HG03575 (cell line): ENCODE measurements around the gene ACY1.

Source experiments
- ATAC-seq: cut with Tn5 transposase; IDR thresholded peaks from one replicate; pipeline ENCODE4 v1.9.1; 2021; ENCODE audit not compliant: unreplicated experiment, insufficient number of reproducible peaks, low FRiP score; ENCODE audit errors: extremely low read depth

ACY1 gene

DNA sequence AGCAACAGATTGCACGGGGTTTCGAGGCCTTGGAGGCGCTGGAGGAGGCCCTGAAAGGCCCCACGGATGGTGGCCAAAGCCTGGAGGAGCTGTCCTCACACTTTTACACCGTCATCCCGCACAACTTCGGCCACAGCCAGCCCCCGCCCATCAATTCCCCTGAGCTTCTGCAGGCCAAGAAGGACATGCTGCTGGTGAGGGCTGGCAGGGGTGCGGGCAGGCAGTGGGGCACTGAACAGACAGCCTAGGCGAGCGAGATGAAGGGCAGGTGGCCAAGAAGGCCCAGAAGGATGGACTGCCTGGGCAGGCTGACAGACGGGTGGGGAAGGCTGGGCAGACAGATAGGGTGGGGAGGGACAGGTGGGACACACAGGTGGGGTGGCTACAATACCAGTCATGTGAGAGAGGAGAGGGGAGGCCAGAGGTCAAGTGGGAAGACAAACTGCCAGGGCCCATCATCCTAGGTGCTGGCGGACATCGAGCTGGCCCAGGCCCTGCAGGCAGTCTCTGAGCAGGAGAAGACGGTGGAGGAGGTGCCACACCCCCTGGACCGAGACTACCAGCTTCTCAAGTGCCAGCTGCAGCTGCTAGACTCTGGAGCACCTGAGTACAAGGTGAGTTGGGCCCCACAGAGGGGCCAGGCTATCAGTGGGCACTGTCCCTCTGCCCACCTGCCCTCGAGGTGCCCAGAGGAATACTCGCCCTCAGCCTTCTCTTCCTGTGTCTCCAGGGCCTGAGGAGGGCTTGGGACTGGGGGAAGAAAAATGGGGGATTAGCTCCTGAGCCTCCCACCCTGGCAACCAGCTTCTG lies 38.1 kb upstream of the ACY1 start:
- ATAC-seq: no peak

GRCh38 chr3:51945926-51946705 lies 37.2 kb upstream of the ACY1 start:
- no peak for ATAC-seq

- no peak for ATAC-seq
Observed at GRCh38 chr3:51946796-51947195, 36.5 kb upstream of the ACY1 start.

DNA sequence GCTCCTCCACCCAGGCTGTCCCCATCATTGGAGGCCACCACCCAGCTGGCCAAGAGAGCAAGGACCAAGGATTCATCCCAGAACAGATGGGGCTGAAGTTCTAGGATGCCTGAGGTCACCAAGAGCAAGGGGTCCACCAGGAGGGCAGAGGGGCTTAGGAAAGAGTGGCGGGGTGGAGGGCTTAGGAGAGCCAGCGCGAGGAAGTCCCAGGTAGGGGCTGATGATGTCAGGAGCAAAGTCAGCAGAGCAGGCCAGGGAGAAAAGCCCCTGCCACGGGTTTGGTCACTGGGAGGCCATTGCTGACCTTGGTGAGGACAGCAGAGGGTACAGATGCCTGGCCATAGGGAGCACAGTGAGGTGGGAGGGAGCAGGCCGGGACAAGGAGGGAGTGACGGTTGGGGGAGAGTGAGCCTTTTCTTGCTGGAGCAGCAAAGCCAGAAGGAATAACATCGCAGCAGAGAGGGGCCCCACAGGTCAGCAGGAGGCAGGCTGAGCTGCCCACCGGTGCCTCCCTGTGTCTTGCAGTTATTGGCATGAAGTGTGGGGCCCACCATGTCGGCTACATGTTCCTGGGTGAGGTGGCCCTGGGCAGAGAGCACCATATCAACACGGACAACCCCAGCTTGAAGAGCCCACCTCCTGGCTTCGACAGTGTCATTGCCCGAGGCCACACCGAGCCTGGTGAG lies 36.0 kb upstream of the ACY1 start:
- no peak for ATAC-seq

GRCh38 chr3:51948016-51948580 lies 35.2 kb upstream of the ACY1 start:
- no peak for ATAC-seq

DNA sequence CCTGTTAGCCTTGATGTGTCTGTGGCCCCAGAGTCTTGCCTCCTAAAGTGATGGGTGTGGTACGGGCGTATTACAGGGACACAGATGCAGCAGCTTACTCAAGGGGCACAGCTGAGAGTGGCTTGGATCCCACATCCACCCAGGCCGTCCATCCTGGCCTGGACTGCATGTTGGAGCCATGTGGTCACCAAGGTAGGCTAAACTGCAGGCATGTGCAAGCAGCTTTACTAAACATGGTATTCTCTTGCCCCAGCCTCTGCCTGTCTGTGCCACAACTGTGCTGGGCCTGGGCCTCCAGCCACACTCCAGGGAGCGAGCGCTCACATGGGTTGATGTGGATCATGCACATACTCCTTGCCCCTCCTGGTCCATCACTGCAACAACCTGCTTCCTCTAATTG lies 34.2 kb upstream of the ACY1 start:
- ATAC-seq: no peak

DNA sequence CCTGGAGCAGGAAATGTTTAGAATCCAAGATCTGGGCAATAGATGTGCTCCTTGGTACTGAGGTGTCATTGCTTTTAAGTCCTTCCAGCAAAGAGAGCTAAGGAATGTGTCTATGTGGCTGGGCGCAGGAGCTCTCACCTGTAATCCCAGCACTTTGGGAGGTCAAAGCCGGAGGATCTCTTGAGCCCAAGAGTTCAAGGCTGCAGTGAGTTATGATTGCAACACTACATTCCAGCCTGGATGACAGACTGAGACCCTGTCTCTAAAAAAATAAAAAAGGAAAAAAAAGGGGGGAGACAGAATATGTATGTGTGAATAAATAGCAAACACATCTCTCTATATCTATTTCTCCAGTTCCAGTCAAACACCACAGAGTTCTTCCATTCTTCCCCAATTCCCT lies 32.4 kb upstream of the ACY1 start:
- ATAC-seq: no peak

DNA sequence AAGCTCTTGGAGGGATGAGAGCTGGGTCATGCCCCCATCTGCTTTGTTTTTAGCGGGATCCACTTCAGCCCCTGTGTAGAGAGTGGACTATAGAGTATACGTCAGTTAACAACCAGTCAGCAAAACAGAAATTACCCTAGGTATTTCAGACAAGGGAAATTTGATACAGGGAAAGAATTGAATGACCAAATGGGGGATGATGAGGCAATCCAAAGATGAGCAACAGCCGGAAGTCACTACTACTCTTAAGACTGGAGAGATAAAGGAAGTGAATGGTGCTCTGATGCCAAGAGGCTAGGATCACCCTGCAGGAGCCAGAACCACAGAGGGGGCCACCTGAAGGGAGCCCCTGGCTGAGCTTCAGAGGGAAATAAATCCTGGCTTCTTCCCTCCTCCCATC lies 29.9 kb upstream of the ACY1 start:
- no peak for ATAC-seq

GRCh38 chr3:51954105-51954504 lies 29.2 kb upstream of the ACY1 start:
- ATAC-seq: no peak

DNA sequence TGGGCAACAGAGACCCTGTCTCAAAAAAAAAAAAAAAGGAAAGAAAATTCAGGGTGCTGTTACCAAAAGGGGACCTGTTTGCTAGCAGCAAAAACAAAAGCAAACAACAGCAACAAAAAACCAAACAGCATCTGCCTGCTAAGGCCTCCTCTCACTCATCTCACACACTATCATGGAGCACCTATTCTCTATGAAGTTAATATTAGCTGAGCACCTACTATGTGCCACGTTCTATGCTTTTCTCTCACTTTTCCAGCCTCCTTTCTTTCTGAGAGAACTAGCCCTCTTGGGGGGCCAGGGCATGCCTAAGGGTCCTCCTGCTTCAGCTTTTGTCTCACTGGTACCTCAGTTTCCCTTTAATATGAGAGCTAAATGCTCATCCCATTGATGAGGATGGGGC lies 28.6 kb upstream of the ACY1 start:
- ATAC-seq: no peak

DNA sequence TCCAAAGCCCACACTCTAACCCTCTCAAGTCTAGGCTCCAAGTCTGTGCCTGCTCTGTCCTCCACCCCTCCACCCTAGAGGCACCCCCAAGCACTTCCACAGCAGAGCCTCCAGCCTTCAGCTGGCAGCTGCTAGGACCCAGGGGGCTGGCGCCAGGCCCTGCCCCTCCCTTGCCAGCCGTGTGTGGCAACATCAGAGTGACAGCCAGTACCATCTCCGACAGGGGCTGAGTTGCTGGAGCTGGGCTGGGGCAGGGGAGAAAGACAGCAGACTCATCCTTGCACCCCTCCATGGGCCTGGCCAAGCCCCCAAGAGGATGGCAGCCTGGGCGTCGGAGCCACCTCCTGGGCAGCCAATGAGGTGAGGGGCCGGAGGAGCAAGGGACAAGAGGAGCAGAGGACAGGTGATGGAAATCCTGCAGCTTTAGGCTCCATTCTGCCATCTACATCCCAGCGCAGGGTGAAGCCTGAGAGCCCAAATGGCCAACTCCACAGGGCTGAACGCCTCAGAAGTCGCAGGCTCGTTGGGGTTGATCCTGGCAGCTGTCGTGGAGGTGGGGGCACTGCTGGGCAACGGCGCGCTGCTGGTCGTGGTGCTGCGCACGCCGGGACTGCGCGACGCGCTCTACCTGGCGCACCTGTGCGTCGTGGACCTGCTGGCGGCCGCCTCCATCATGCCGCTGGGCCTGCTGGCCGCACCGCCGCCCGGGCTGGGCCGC lies 28.0 kb upstream of the ACY1 start, which contains the start of gene GPR62:
Gene GPR62 (plus strand): TSS at position 207 of the 718 bp plus-strand sequence. CDS start 272 bp downstream, at position 479.
- no peak for ATAC-seq

DNA sequence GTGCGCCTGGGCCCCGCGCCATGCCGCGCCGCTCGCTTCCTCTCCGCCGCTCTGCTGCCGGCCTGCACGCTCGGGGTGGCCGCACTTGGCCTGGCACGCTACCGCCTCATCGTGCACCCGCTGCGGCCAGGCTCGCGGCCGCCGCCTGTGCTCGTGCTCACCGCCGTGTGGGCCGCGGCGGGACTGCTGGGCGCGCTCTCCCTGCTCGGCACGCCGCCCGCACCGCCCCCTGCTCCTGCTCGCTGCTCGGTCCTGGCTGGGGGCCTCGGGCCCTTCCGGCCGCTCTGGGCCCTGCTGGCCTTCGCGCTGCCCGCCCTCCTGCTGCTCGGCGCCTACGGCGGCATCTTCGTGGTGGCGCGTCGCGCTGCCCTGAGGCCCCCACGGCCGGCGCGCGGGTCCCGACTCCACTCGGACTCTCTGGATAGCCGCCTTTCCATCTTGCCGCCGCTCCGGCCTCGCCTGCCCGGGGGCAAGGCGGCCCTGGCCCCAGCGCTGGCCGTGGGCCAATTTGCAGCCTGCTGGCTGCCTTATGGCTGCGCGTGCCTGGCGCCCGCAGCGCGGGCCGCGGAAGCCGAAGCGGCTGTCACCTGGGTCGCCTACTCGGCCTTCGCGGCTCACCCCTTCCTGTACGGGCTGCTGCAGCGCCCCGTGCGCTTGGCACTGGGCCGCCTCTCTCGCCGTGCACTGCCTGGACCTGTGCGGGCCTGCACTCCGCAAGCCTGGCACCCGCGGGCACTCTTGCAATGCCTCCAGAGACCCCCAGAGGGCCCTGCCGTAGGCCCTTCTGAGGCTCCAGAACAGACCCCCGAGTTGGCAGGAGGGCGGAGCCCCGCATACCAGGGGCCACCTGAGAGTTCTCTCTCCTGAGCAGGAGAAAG lies 27.2 kb upstream of the ACY1 start:
- no peak for ATAC-seq

GRCh38 chr3:51957520-51958205 lies 25.7 kb upstream of the ACY1 start:
- no peak for ATAC-seq

GRCh38 chr3:51958603-51959521 lies 24.5 kb upstream of the ACY1 start:
- ATAC-seq: no peak

GRCh38 chr3:51959651-51960050 lies 23.7 kb upstream of the ACY1 start:
- no peak for ATAC-seq

DNA sequence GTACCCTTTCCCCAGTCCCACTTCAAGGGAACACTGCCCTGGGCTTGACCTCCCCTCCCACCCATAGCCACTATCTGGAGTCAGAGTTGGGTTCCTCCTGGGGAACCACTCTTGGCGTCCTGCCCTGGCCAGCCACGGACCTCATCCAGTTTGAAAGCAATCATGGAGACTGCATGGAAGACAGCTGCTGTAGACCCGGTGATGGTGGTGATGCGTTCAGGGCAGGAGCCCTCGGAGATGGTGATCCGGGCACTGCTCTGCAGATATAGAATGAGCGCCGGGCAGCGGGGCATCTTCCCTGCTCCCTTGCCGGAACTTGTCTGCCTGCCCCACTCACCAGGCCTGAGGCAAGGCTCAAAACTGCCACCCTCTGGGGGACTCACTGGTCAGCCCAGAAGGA lies 22.9 kb upstream of the ACY1 start:
- ATAC-seq: no peak
